IMR-90 (cell line): Measurements from ENCODE around the gene DLAT. TPM values are rescaled to one million over a fixed set of nuclear protein-coding genes. Genes with fewer than 3 reads are reported as not detected.

Experiments
- ATAC-seq: fragments of 200-7000 bp; cut with Tn5 transposase; 2 replicates; pipeline ENCODE4 v1.9.1; 2020; ENCODE audit warnings: low read depth, mild to moderate bottlenecking, moderate library complexity
- BruUV-seq: library from RNA; stranded (reverse); fragments of 400-500 nt; replicated peaks from 2 replicates; lab custom pipeline; 2021; lab: Mats Ljungman, UMichigan
- CTCF ChIA-PET: fragments of 300-600 bp; formaldehyde crosslinking; extraction: SDS; loops from one replicate; lab custom pipeline; 2021; ENCODE audit warnings: antibody characterized with exemption; lab: Yijun Ruan, JAX
- POLR2A ChIA-PET: fragments of 300-600 bp; sonication (Branson Sonifier 250); formaldehyde crosslinking; loops from one replicate; lab custom pipeline; 2022; ENCODE audit warnings: antibody characterized with exemption; ENCODE audit not compliant: unreplicated experiment; lab: Charles Lee
- DNase-seq: peaks from one replicate; pipeline ENCODE4 v3.0.0; 2013
- H2AFZ ChIP-seq: replicated peaks from 2 replicates; pipeline ENCODE3; 2013; ENCODE audit warnings: low read length, mild to moderate bottlenecking; ENCODE audit not compliant: poor library complexity
- H2AK5ac ChIP-seq: 2 replicates; pipeline ENCODE4 v1.6.1; 2013; ENCODE audit warnings: low read depth, low read length, inconsistent platforms
- H2AK9ac ChIP-seq: replicated peaks from 2 replicates; pipeline ENCODE3; 2013; ENCODE audit warnings: mild to moderate bottlenecking, low read depth, low read length, moderate library complexity; ENCODE audit not compliant: poor library complexity
- H2BK120ac ChIP-seq: 2 replicates; pipeline ENCODE4 v1.6.1; 2013; ENCODE audit warnings: low read depth, low read length, inconsistent platforms
- H2BK15ac ChIP-seq: 3 replicates; pipeline ENCODE4 v1.6.1; 2013; ENCODE audit warnings: low read depth, low read length, inconsistent platforms
- H2BK20ac ChIP-seq: 2 replicates; pipeline ENCODE4 v1.6.1; 2013; ENCODE audit warnings: low read depth, mild to moderate bottlenecking, inconsistent platforms, low read length, moderate library complexity
- H2BK5ac ChIP-seq: 2 replicates; pipeline ENCODE4 v1.6.1; 2013; ENCODE audit warnings: mild to moderate bottlenecking, low read depth, low read length, inconsistent platforms; ENCODE audit not compliant: poor library complexity, severe bottlenecking
- H3K14ac ChIP-seq: replicated peaks from 2 replicates; pipeline ENCODE4 v1.6.1; 2013; ENCODE audit warnings: low read depth, low read length, inconsistent platforms
- H3K18ac ChIP-seq: 2 replicates; pipeline ENCODE4 v1.6.1; 2013; ENCODE audit warnings: low read depth, low read length, control low read depth
- H3K23ac ChIP-seq: 2 replicates; pipeline ENCODE4 v1.6.1; 2013; ENCODE audit warnings: low read depth, low read length, inconsistent platforms
- H3K27ac ChIP-seq: 2 replicates; pipeline ENCODE4 v1.5.1; 2013; ENCODE audit warnings: mild to moderate bottlenecking, control low read depth, low read length; ENCODE audit not compliant: insufficient read depth
- H3K27me3 ChIP-seq: 2 replicates; pipeline ENCODE4 v1.6.1; 2013; ENCODE audit warnings: low read length; ENCODE audit not compliant: control insufficient read depth, insufficient read depth
- H3K36me3 ChIP-seq: 2 replicates; pipeline ENCODE4 v1.6.1; 2013; ENCODE audit warnings: low read length, mixed read lengths; ENCODE audit not compliant: control insufficient read depth, insufficient read depth
- H3K4ac ChIP-seq: 2 replicates; pipeline ENCODE4 v1.6.1; 2013; ENCODE audit warnings: low read depth, low read length, inconsistent platforms
- H3K4me1 ChIP-seq: 2 replicates; pipeline ENCODE4 v1.6.1; 2013; ENCODE audit warnings: low read length, mixed read lengths; ENCODE audit not compliant: control insufficient read depth, insufficient read depth
- H3K4me2 ChIP-seq: 2 replicates; pipeline ENCODE4 v1.6.1; 2013; ENCODE audit warnings: low read depth, mild to moderate bottlenecking, control low read depth, low read length, moderate library complexity
- H3K4me3 ChIP-seq: 2 replicates; pipeline ENCODE4 v1.5.1; 2013; ENCODE audit warnings: low read depth, mild to moderate bottlenecking, control low read depth, low read length, moderate library complexity; ENCODE audit not compliant: insufficient read depth
- H3K56ac ChIP-seq: 2 replicates; pipeline ENCODE4 v1.6.1; 2013; ENCODE audit warnings: low read length, inconsistent platforms; ENCODE audit not compliant: insufficient read depth; ENCODE audit errors: extremely low read depth
- H3K79me1 ChIP-seq, 2 experiments: 2 replicates each; pipeline ENCODE4 v1.6.1; 2013; ENCODE audit warnings: low read length in 2 of 2, inconsistent platforms in 1 of 2, low read depth in 1 of 2
- H3K9ac ChIP-seq: 2 replicates; pipeline ENCODE4 v1.6.1; 2013; ENCODE audit warnings: low read depth, low read length, control low read depth
- H3K9me1 ChIP-seq: 2 replicates; pipeline ENCODE4 v1.6.1; 2013; ENCODE audit warnings: low read length, inconsistent platforms; ENCODE audit not compliant: insufficient read depth
- H3K9me3 ChIP-seq: 2 replicates; pipeline ENCODE4 v1.6.1; 2013; ENCODE audit warnings: low read length; ENCODE audit not compliant: control insufficient read depth, insufficient read depth
- H4K20me1 ChIP-seq: 2 replicates; pipeline ENCODE4 v1.6.1; 2013; ENCODE audit warnings: low read length, inconsistent platforms; ENCODE audit not compliant: insufficient read depth
- H4K5ac ChIP-seq: 2 replicates; pipeline ENCODE4 v1.6.1; 2013; ENCODE audit warnings: mild to moderate bottlenecking, low read depth, low read length, control low read depth
- H4K8ac ChIP-seq, 2 experiments: 2 replicates each; pipeline ENCODE4 v1.6.1; 2013; ENCODE audit warnings: low read depth in 2 of 2, low read length in 2 of 2, control low read depth in 1 of 2, inconsistent platforms in 1 of 2
- H4K91ac ChIP-seq: 2 replicates; pipeline ENCODE4 v1.6.1; 2013; ENCODE audit warnings: low read depth, low read length, inconsistent platforms; ENCODE audit not compliant: insufficient read depth
- BHLHE40 ChIP-seq: fragments of 150-350 bp; IDR thresholded peaks from 2 replicates; pipeline ENCODE4 v1.6.1; 2016; ENCODE audit warnings: mild to moderate bottlenecking, low read depth, low read length
- CEBPB ChIP-seq: IDR thresholded peaks from 2 replicates; pipeline ENCODE4 v1.6.1; 2012; ENCODE audit warnings: low read depth, low read length, improper control_type of control experiment
- ELK1 ChIP-seq: fragments of 150-350 bp; IDR thresholded peaks from 2 replicates; pipeline ENCODE4 v1.6.1; 2016; ENCODE audit warnings: low read depth, mild to moderate bottlenecking, low read length, moderate library complexity, borderline replicate concordance
- FOS ChIP-seq: fragments of 150-350 bp; IDR thresholded peaks from 2 replicates; pipeline ENCODE4 v1.6.1; 2016; ENCODE audit warnings: low read depth, low read length
- MAFK ChIP-seq: IDR thresholded peaks from 2 replicates; pipeline ENCODE4 v1.6.1; 2012; ENCODE audit warnings: low read depth, low read length, improper control_type of control experiment
- MAZ ChIP-seq: IDR thresholded peaks from 2 replicates; pipeline ENCODE4 v1.6.1; 2012; ENCODE audit warnings: low read depth, mild to moderate bottlenecking, low read length, improper control_type of control experiment, moderate library complexity, borderline replicate concordance
- NFE2L2 ChIP-seq: fragments of 150-350 bp; IDR thresholded peaks from 2 replicates; pipeline ENCODE4 v1.6.1; 2016; ENCODE audit warnings: low read depth, mild to moderate bottlenecking, low read length
- POLR2A ChIP-seq: IDR thresholded peaks from 2 replicates; pipeline ENCODE4 v1.6.1; 2012; ENCODE audit warnings: mild to moderate bottlenecking, low read depth, low read length
- RAD21 ChIP-seq: IDR thresholded peaks from 2 replicates; pipeline ENCODE4 v1.6.1; 2012; ENCODE audit warnings: low read length, improper control_type of control experiment
- RCOR1 ChIP-seq: IDR thresholded peaks from 2 replicates; pipeline ENCODE4 v1.6.1; 2012; ENCODE audit warnings: mild to moderate bottlenecking, low read length, improper control_type of control experiment; ENCODE audit not compliant: insufficient replicate concordance
- RFX5 ChIP-seq: IDR thresholded peaks from 2 replicates; pipeline ENCODE4 v1.8.0; 2012; ENCODE audit warnings: low read depth, mild to moderate bottlenecking, low read length, moderate library complexity
- SMC3 ChIP-seq: fragments of 150-350 bp; IDR thresholded peaks from 2 replicates; pipeline ENCODE4 v1.6.1; 2016; ENCODE audit warnings: low read depth, mild to moderate bottlenecking, antibody characterized with exemption, low read length, moderate library complexity
- WGBS, 2 experiments: methylation state at CpG; one replicate each; pipeline versions ENCODE4 v1.1.5 to v1.1.7; 2013; ENCODE audit warnings: missing lambda C conversion rate in 2 of 2; ENCODE audit not compliant: insufficient read length in 1 of 2; ENCODE audit errors: extremely low coverage in 2 of 2; 5-methylcytosine and 5-hydroxymethylcytosine counted together
- dilution Hi-C: fragments of 300-500 bp; cut with HindIII; formaldehyde crosslinking; loops from one replicate; pipeline ENCODE4 v1.14.3; 2018; ENCODE audit warnings: low sequenced_read_pairs; ENCODE audit not compliant: unreplicated experiment
- in situ Hi-C: fragments of 300-500 bp; cut with MboI; formaldehyde crosslinking; loops from 3 replicates; pipeline ENCODE4 v1.14.3; 2019; ENCODE audit warnings: low sequenced_read_pairs, inconsistent platforms, mixed read lengths
- intact Hi-C: fragments of 100-400 bp; cut with micrococcal nuclease; formaldehyde crosslinking; loops from 2 replicates; pipeline ENCODE4 v1.10.0; 2022
- polyA plus RNA-seq, 3 experiments: library from polyadenylated mRNA; depleted of rRNA; stranded (reverse); fragments of >200 nt; gene quantifications; 2 replicates each; pipeline ENCODE4 v1.2.3, GENCODE V29; 2012; ENCODE audit warnings: low replicate concordance in 1 of 3
- total RNA-seq: library from RNA; depleted of rRNA; stranded (reverse); fragments of >200 nt; gene quantifications from 2 replicates; pipeline ENCODE4 v1.2.3, GENCODE V29; 2012
- TF ChIP-seq, protein P1 (sequence below): fragments of 150-350 bp; IDR thresholded peaks from 2 replicates; pipeline ENCODE4 v1.6.1; 2017; ENCODE audit warnings: mild to moderate bottlenecking, antibody characterized with exemption, low read length, low read depth
- TF ChIP-seq, protein P2 (sequence below): conservative IDR thresholded peaks from 2 replicates; pipeline ENCODE4 v1.5.1; 2012; ENCODE audit warnings: mild to moderate bottlenecking, low read depth, low read length, improper control_type of control experiment

Gene DLAT
- total and polyA plus RNA-seq, 2 of the 4 experiments (the other 2 are of a cell fraction): 15.5 to 27.2 TPM

GRCh38 chr11:112097734-112098528 lies 72.7 kb downstream of the DLAT start:
- intact Hi-C loops: no loop called here
- TF ChIP-seq ELK1: no peak
- TF ChIP-seq, protein P1, sequence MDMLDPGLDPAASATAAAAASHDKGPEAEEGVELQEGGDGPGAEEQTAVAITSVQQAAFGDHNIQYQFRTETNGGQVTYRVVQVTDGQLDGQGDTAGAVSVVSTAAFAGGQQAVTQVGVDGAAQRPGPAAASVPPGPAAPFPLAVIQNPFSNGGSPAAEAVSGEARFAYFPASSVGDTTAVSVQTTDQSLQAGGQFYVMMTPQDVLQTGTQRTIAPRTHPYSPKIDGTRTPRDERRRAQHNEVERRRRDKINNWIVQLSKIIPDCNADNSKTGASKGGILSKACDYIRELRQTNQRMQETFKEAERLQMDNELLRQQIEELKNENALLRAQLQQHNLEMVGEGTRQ: no peak
- TF ChIP-seq NFE2L2: no peak
- TF ChIP-seq CEBPB: no peak
- no peak for TF ChIP-seq SMC3
- no peak for TF ChIP-seq POLR2A
- TF ChIP-seq BHLHE40: no peak
- TF ChIP-seq MAFK: no peak
- no peak for TF ChIP-seq RFX5
- TF ChIP-seq RAD21: no peak
- TF ChIP-seq RCOR1: no peak
- TF ChIP-seq MAZ: no peak
- TF ChIP-seq, protein P2, sequence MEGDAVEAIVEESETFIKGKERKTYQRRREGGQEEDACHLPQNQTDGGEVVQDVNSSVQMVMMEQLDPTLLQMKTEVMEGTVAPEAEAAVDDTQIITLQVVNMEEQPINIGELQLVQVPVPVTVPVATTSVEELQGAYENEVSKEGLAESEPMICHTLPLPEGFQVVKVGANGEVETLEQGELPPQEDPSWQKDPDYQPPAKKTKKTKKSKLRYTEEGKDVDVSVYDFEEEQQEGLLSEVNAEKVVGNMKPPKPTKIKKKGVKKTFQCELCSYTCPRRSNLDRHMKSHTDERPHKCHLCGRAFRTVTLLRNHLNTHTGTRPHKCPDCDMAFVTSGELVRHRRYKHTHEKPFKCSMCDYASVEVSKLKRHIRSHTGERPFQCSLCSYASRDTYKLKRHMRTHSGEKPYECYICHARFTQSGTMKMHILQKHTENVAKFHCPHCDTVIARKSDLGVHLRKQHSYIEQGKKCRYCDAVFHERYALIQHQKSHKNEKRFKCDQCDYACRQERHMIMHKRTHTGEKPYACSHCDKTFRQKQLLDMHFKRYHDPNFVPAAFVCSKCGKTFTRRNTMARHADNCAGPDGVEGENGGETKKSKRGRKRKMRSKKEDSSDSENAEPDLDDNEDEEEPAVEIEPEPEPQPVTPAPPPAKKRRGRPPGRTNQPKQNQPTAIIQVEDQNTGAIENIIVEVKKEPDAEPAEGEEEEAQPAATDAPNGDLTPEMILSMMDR: no peak
- TF ChIP-seq FOS: no peak

More at GRCh38 chr11:112097734-112098528, 72.7 kb downstream of the DLAT start:
- H3K4me3 ChIP-seq: no peak overlapping the region
- ChIA-PET POLR2A (no interaction called here), CTCF (interaction anchor here (0.6 to 0.7 kb wide), 4 partner anchors 16 to 403 kb away, joined by 3 to 5 read pairs (median 4); no protein-coding TSS in a partner anchor)
- 92% methylated on average over 5 of the region's 11 CpGs; no CpG with 5 or more reads in 1 of the 2 experiments for WGBS, 2 experiments
- BruUV-seq: no TSS peak
- dilution Hi-C loops (no loop called here), in situ Hi-C loops (no loop called here)
- peak overlapping the region; percentile 26; the same call in 1 of the 3 replicates for H2BK15ac ChIP-seq
- H3K36me3 ChIP-seq: peaks cover 10% of the 10 kb centered on the region
- no peak overlapping the region for H2BK5ac ChIP-seq
- H3K18ac ChIP-seq: 0 out of 2 replicates have a peak overlapping the region, but pooled peaks have one; percentile 18
- peak overlapping the region; percentile 45; the same call in 1 of the 2 replicates for H2BK120ac ChIP-seq
- DNase-seq (no peak), ATAC-seq (no peak)
- H3K27me3 ChIP-seq: no peaks in the 10 kb centered on the region
- no peak overlapping the region for H3K56ac ChIP-seq
- peak overlapping the region; percentile 71 for H3K4ac ChIP-seq
- no peak overlapping the region for H3K14ac ChIP-seq
- H3K23ac ChIP-seq: no peak overlapping the region
- H4K20me1 ChIP-seq: no peaks in the 10 kb centered on the region
- peaks cover 14 to 25% of the 10 kb centered on the region in 2 experiments; a peak in 3 of 4 replicates for H3K79me1 ChIP-seq
- H3K4me1 ChIP-seq: peaks cover 21% of the 10 kb centered on the region
- no peak overlapping the region for H3K4me2 ChIP-seq
- peak overlapping the region; percentile 27; the same call in 1 of the 2 replicates for H2AK5ac ChIP-seq
- H2BK20ac ChIP-seq: no peak overlapping the region
- H4K5ac ChIP-seq: no peak overlapping the region; the same call in 1 of the 2 replicates
- peaks cover 15% of the 10 kb centered on the region; the same call in 1 of the 2 replicates for H3K9me1 ChIP-seq
- H3K9me3 ChIP-seq: no peaks in the 10 kb centered on the region
- H4K8ac ChIP-seq: no peak overlapping the region; a peak in 2 of 4 replicates
- no peak overlapping the region for H2AK9ac ChIP-seq
- no peak overlapping the region for H3K27ac ChIP-seq
- H4K91ac ChIP-seq: 0 out of 2 replicates have a peak overlapping the region, but pooled peaks have one; percentile 70
- H2AFZ ChIP-seq: peak overlapping the region; percentile 44
- H3K9ac ChIP-seq: no peak overlapping the region
